HPDE6-E6E7 (cell line): ENCODE results near the gene C1QB.
A peak's percentile ranks its signal among the peaks of the same experiment; 100 is the strongest.

Experiments used
- DNase-seq: peaks from one replicate; pipeline ENCODE4 v3.0.0; 2011; ENCODE audit warnings: missing footprints; ENCODE audit errors: extremely low spot score

Gene C1QB

GRCh38 chr1:22652881-22653316, at the start of gene C1QB:
TSS of gene C1QB (plus strand) at chr1:22653236. CDS start at chr1:22659463, 6,227 bp downstream.
- DNase-seq, result no peak

- no peak for DNase-seq
Measured at GRCh38 chr1:22606161-22606560, 46.9 kb upstream of the C1QB start.

DNA sequence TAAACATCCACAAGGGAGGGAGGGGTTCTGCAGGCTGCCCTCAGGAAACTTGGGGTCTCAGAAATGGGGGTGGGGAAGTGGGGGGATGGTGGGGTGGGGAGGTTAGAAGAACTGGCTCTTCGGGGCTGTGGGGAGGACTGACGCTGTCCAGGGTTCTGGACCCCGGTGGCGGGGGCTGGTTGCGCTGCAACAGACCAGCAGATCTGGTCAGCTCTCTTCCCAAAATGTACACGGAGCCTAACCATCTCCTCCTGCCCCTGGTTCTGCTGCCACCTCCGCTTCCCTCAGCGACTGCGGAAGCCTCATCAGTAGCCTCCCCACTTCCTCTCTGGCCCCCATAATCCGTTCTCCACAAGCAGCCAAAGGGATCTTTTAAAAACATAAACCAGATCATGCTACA, 45.9 kb upstream of the C1QB start:
- DNase-seq, result no peak

DNA sequence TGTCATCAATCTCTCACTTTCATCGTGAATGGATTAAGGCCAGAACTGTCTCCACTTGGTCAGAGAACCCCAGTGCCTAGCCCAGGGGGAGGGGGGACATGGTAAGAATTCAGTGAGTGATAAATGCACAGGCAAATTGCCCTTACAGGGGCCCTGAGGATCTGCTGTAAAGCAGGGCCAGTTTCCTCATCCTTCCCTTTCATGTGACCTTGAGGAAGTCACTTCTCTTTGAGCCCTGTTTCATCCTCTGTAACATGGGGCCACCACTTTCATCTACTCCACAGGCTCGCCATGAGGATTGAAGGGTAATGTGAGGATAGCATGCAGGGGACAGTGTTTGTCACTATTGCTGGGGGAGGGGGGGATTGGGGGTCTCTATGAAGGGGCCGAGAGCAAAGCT, 44.7 kb upstream of the C1QB start:
- no peak for DNase-seq

GRCh38 chr1:22609291-22609690, 43.7 kb upstream of the C1QB start:
- no peak for DNase-seq

DNA sequence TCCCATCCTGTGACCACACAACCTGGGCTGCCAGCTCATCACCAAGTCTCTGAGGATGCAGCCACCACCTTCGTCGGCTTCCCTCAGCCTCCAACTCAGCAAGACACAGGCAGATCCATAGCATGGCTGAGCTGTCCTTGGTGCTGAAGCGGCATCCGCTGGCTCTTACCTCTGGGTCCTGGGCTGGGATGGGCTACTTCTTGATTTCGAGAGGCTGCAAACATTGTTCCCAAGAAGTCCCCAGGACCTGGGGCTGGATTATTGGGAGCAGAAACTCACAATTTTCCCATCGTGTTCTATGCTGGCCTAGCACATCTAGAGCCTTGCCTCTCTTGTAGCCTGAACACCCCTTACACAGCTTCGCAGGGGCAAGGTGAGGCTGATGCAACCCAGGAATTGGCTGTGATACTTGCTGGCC, 41.5 kb upstream of the C1QB start:
- peak; percentile 45 for DNase-seq

DNA sequence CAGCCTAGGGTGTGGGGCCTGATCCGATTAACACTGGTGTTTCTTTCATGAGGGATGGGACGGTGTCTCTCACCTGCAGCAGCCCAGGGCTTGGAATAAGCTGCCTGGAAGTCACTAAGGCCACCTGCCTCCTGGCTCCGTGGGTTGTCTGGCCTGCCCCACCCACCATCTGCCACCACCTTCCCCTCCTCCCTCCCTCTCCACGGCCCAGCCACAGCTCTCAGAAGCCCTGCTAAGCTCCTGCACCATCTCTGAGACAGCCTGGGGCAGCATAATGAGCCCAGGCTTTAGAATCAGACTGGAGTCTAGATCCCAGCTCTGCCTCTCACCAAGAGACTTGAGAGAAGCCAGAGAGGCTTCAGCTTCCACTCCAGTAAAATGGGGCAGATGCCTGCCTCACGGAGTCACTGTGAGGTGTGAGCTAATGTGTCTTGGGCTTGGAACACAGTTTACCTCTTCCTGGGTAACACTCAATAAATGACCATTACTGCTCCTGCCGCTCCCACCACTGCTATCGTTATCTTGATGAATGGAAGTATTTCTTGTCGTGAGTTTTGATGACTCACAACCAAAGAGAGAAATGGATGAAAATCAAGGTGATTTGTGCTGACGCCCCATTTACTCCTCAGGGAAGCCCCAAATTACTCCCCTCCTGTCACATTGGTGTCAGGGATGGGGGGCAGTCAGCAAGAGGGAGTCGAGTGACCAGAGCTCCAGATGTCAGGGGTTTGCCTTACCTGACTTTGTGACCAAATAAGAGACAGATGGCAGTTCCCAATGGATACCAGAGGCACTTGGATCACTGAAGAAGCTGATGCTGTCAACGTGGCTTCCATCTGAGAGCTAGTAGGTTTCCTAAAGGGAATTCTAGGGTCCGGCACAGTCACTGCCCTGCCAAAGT, 40.1 kb upstream of the C1QB start:
- DNase-seq, result no peak

DNA sequence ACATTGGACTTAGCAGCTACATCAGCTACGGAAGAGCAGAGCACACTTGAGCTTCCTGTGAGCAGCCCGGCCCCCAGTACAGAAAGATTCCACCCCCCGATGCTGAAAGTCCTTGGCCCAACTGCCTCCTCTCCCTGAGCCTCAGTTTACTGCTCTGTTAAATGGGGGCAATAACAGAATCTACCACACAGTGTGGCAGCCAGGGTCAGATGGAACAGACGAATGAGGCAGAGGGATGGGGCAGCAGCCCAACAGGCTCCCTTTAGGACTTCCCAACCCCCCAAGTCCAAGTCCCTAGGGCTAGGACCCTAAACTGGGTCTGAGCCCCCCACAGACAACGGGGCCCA, 39.5 kb upstream of the C1QB start:
- DNase-seq, result no peak

DNA sequence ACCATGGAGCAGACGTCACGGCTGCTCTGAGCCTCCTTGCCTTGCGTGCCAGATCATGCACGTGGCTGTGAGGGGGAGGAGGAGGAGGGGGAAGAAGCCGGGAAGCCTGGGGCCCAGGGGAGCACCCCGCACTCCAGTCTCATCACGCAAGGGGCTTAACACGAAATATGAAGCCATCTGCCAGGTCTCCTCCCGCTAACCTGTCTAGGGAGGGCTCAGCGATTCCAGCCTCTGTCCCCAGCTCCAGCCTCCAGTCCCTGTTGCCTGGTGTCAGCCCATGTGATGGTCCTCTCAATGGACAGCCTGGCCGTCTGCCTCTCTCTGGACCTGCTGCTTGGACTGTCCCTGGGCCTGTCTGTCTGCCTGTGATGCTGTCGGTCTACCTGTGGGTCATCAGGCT, 39.1 kb upstream of the C1QB start:
- DNase-seq, result no peak

DNA sequence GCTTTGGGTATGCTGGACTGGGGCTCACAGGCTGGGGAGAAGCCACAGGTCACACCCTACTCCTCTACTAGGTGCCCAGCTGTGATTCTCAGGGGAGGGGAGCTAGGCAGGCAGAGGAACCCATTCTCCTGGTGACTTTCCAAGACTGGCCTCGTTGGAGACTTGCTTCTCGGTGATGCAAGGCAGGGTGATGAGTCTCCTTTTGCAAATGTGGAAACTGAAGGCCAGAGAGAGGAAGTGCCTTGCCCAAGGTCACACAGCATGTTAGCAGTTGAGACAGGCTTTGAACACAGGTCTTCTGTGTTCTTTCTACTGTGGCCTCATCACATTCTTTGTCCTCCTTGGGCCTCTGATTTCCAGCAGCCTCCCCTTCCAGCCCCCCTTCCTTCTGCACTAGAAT, 37.1 kb upstream of the C1QB start:
- DNase-seq, result no peak

GRCh38 chr1:22616571-22616970, 36.5 kb upstream of the C1QB start:
- DNase-seq, result no peak

DNA sequence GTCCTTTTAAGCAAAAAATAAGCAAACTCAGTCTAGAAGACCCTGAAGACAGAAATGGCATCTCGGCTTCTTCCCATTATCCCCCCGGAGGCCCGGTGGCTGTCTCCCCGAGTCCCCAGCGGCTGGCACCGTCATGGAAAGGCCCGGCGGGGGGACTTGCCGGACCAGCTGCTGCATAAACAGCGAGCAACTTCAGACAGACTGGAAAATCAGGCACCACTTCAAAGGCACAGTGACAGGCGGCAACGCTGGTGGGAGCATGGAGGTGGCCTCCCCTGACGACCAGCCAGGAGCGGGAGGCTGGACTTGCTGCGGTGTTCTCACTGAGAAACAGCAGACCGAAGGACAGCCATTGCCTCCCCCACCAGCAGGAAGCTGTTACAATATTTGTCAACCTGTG, 35.0 kb upstream of the C1QB start:
- no peak for DNase-seq

- DNase-seq, result no peak
Measured at GRCh38 chr1:22619252-22619651, 33.8 kb upstream of the C1QB start.

DNA sequence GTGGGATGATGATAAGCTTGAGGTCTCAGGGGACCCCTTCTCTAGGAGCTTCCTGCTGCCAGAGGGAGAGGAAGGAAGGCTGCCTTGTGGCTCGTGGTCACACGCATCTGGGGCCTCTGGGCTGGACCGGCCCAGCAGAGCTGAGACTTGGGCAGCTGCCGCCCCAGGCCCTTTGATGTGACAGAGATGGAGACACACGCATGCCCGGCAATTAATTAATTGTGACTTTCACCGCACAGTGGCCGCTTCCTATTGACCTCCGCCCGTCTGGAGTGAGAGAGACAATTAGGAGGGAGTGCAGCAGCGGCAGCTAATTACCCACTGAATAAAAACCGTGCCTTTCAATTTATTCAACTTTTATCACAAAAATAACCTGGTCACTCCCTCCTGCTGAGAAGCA, 33.2 kb upstream of the C1QB start:
- DNase-seq, result no peak

GRCh38 chr1:22621761-22622160, 31.3 kb upstream of the C1QB start:
- DNase-seq, result no peak

DNA sequence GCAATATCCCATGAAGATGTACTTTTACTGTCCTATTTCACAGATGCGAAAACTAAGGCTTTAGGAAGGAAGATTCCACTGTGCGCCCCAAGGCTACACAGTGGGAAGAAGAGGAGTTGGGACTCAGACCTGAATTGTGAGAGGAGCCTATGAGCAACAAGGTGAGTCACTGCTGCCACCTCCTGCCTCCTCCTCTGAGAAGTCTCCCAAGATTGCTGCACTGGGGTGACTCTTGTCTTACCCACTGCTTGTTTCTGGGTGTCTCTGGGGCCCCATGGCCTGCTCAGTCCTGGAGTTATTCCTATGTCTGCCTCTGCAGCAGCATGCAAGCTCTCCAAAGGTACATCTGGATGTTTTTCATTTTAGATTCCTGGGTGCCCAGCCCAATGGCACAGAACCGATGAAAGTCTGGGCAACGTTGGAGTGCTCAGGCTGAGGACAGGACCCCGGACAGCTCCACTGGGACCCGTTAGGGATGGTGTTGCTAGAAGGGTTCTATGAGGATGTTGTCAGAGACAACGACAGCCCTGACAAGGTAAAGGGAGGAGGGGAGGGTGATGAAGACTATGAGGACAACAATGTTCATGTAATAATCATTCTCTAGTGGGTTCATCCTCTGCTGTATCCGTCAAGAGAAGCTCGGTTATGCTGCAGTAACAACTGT, 27.6 kb upstream of the C1QB start:
- no peak for DNase-seq

DNA sequence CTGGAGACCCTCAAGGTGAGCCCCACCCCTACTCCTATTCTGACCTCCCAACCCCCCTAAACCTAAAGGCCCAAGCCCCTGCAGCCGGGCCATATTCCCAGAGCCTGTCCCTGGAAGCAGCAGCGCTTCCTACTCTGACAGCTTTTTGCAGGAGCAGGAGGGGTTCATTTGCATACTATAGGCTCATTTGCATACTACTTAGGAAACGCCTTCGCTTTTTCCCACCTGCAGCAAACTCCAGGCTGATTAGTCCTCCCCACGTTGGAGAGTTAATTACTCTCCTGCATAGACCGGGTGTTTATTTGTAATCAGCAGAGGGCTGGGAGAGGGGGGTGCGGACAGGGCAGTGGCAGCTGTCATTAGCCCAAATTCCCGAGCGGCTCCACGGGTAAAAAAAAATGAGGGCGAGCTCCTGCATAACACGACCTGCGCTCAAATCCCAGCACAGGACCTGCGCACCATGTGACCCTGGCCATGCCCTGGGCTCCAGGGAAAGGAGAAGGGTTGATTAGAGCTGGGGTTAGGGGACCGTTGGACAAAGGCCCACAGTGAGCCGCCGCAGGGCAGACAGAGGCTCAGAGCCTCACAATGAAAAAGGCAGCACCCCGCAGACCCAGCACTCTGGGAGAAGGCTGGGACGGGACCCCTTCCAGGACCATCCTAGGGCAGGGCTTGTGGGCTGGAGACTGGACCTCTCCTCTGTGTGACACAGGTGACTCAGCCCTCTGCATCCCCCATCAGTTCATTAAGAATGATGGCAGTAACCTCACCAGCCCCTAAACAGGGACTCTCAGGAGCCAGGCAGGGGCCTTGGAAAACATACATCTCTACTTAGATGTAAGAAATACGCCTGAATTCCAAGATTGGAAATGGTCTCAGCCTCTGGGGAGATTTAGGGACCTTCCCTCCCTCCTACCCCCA, 26.5 kb upstream of the C1QB start:
- DNase-seq, result no peak

- no peak for DNase-seq
Measured at GRCh38 chr1:22627331-22627730, 25.7 kb upstream of the C1QB start.

- DNase-seq, result no peak
Measured at GRCh38 chr1:22628698-22629444, 24.2 kb upstream of the C1QB start.

DNA sequence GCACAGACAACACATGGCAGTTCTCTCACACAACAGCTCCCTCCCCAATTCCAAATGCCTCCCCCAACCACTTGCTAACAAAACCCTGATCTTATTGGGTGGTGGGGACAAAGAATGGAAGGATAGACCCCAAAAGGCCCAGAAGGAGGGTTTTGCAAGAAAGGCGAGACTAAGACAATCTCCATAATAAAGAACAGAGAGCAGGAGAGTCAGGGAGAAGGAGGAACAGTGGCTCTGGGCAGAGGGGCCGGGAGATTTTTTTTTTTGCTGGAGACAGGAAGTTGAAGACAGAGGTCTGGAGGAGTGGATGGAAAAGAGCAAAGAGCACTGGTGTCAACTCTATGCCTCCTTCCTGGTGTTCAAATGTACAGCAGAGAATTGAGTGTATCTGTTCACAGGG, 23.1 kb upstream of the C1QB start:
- DNase-seq, result no peak

GRCh38 chr1:22633697-22634463, 19.2 kb upstream of the C1QB start:
- no peak for DNase-seq
